Activated CD4-positive, alpha-beta T cell treated with anti-CD3 and anti-CD28 coated beads, Interleukin-2, amount 50 U/mL, for 1 hour (primary cell): ENCODE data around the gene LRIG2.
"Not testable (repeated sequence)": the region's sequence is repeated elsewhere in the genome, so short reads cannot be mapped to it uniquely, and the experiment has no call there.

Experiments used
- DNase-seq: peaks from one replicate; pipeline ENCODE4 v3.0.0-alpha.2; 2020

Gene LRIG2

DNA sequence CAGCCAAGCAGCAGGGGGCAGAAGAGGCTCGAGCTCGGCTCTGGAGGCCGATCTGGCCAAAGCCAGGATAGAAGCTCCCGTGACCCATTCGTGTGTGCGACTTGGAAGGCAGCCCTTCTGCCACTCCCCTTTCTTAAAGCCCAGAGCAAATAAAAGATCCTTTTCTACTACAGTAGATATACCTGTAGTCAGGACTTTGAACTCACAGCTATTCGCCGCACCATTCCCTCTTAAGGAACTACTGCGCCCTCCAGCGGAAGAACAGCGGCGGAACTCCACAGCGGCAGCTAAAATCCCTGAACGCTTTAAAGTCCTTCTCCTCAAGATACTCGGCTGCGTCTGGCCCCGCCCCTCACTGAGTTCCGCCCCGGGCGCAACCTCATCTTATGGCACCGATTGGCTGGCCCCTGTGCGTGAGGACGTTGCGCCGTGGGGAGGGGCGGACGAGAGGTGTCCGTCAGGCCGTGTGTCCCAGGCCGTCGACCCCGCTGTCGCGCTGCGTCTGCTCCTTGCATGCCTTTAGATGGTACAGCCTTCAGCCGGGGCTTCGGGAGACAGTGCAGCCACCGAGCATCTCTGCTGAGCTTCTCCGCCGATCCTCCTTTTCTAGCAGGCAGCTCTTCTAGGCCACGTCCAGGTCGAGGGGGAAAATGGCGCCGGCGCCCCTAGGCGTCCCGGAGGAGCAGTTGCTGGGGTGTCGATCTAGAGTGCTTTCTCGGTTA is at the start of gene LRIG2:
TSS of gene LRIG2 (plus strand) at position 442 of the 722 bp plus-strand sequence. CDS start at position 651, 209 bp downstream.
- DNase-seq, result peak; percentile 98

- DNase-seq, result not testable (repeated sequence)
Observed at GRCh38 chr1:113023316-113023715, 49.7 kb upstream of the LRIG2 start.

GRCh38 chr1:113027007-113027406 is 46.0 kb upstream of the LRIG2 start:
- no peak for DNase-seq

- DNase-seq, result no peak
Observed at GRCh38 chr1:113027449-113027848, 45.5 kb upstream of the LRIG2 start.

DNA sequence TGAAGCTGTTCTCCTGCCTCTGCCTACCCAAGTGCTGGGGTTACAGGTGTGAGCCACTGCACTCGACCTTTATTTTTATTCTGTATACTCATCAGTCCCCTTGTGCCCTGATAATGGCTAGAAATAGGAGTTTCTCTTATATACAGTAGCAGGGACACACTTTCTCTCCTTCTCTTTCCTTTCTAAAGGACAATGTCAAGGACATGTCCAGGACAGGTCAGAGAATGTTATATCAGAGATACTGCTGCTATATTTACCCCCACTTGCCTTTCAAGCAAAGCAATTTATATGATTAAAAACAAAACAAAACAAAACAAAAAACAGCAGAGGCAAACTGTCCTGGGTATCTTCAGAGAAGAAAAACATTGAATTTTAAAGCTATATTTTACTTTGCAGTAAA is 43.2 kb upstream of the LRIG2 start:
- DNase-seq, result no peak

GRCh38 chr1:113031171-113031933 is 41.6 kb upstream of the LRIG2 start:
- DNase-seq, result no peak

GRCh38 chr1:113035086-113035485 is 37.9 kb upstream of the LRIG2 start:
- DNase-seq, result no peak

- DNase-seq, result no peak
Observed at GRCh38 chr1:113036639-113037321, 36.2 kb upstream of the LRIG2 start.

- no peak for DNase-seq
Observed at GRCh38 chr1:113040041-113040440, 33.0 kb upstream of the LRIG2 start.

- DNase-seq, result no peak
Observed at GRCh38 chr1:113040718-113041412, 32.1 kb upstream of the LRIG2 start.

GRCh38 chr1:113041569-113042284 is 31.3 kb upstream of the LRIG2 start:
- no peak for DNase-seq

GRCh38 chr1:113042285-113043143 is 30.5 kb upstream of the LRIG2 start:
- DNase-seq, result peak; percentile 6

- not testable (repeated sequence) for DNase-seq
Observed at GRCh38 chr1:113043144-113043488, 29.9 kb upstream of the LRIG2 start.

- no peak for DNase-seq
Observed at GRCh38 chr1:113046569-113046968, 26.4 kb upstream of the LRIG2 start.

DNA sequence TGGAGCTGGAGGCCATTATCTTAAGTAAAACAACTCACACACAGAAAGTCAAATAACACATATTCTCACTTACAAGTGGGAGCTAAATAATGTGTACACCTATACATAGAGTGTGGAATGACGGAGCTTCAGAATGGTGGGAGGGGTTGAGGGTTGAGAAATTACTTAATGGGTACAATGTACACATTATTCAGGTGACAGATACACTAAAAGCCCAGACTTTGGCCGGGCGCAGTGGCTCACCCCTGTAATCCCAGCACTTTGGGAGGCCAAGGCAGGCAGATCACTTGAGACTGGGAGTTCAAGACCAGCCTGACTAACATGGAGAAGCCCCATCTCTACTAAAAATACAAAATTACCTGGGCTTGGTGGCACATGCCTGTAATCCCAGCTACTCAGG is 24.9 kb upstream of the LRIG2 start:
- no peak for DNase-seq

DNA sequence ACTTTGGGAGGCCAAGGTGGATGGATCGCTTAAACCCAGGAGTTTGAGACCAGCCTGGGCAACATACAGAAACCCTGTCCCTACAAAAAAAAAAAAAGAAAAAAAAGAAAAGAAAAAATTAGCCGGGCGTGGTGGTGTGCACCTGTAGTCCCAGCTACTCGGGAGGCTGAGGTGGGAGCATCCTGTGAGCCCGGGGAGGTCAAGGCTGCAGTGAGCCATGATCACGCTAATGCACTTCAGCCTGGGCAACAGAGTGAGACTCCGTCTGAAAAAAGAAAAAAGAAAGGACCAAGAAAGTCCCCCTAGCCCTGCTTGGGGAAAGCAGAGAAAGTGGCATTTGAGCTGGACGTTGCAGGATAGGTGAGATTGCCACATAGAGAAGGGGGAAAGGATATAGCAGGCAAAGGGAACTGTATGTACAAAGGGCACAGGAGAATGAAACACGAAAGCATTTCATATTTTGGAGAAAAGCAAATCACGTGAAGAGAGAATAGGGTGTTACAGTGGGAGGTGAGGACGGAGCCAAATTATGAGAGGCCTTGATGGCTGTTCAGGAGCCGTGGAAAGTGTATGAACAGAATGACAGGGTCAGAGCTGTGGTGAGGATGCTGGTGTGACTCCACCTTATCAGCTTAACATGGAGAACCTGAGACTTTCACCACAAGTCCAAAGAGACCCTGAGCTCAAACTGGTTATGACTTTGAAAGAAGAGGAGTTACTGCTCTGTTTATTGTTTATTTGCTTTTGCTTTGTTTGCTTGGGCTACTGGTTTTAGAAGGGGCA is 19.5 kb upstream of the LRIG2 start:
- no peak for DNase-seq

DNA sequence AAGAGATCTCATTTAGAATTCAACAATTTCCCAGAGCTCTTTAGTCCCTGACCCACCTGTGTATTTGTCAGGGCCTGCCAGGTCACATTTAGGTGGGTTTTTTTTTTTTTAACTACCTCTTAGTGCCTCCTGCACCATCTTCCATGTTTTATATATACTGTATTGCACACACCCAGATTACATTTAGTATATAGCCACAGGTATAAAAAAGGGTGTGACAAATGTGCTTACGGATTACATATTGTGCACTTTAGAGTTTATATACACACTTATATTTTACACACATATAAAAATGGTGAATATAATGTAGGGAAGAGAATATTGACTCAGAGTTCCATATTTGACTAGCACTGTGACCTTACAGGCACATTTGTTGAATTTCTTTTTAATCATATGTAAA is 17.4 kb upstream of the LRIG2 start:
- no peak for DNase-seq

GRCh38 chr1:113057006-113057405 is 16.0 kb upstream of the LRIG2 start:
- no peak for DNase-seq

- DNase-seq, result no peak
Observed at GRCh38 chr1:113058941-113059706, 13.9 kb upstream of the LRIG2 start.

DNA sequence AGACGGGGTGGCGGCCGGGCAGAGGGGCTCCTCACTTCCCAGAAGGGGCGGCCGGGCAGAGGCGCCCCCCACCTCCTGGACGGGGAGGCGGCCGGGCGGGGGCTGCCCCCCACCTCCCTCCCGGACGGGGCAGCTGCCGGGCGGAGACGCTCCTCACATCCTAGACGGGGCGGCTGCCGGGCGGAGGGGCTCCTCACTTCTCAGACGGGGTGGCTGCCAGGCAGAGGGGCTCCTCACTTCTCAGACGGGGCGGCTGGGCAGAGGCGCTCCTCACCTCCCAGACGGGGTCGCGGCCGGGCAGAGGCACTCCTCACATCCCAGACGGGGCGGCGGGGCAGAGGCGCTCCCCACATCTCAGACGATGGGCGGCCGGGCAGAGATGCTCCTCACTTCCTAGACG is 9.5 kb upstream of the LRIG2 start:
- DNase-seq, result not testable (repeated sequence)
